HepG2 (cell line): ENCODE results near the gene FAAP100. TPM values are rescaled to one million over a fixed set of nuclear protein-coding genes. Genes with fewer than 3 reads are reported as not detected.

ENCODE experiments used
- AHDC1 ChIP-seq: sonication (generic); formaldehyde crosslinking; IDR thresholded peaks from 2 replicates; pipeline ENCODE4 v1.5.1; 2020; ENCODE audit warnings: mild to moderate bottlenecking, missing genetic modification reagents, borderline replicate concordance
- ARID3A ChIP-seq: IDR thresholded peaks from 2 replicates; pipeline ENCODE4 v1.6.1; 2012; ENCODE audit warnings: low read depth, low read length, improper control_type of control experiment
- ATAD3A ChIP-seq: sonication (generic); formaldehyde crosslinking; IDR thresholded peaks from 2 replicates; pipeline ENCODE4 v1.4.0; 2020; ENCODE audit warnings: missing genetic modification reagents
- DDIT3 ChIP-seq: sonication (generic); formaldehyde crosslinking; IDR thresholded peaks from 2 replicates; pipeline ENCODE4 v1.4.0; 2020; ENCODE audit warnings: mild to moderate bottlenecking, missing genetic modification reagents
- FOXA3 ChIP-seq: IDR thresholded peaks from 2 replicates; pipeline ENCODE4 v1.6.1; 2016; ENCODE audit warnings: missing genetic modification reagents, missing compliant biosample characterization
- GATAD2A ChIP-seq: IDR thresholded peaks from 2 replicates; pipeline ENCODE4 v1.6.1; 2016
- KMT2A ChIP-seq: sonication (generic); formaldehyde crosslinking; IDR thresholded peaks from 2 replicates; pipeline ENCODE4 v1.4.0; 2020; ENCODE audit warnings: missing genetic modification reagents
- XRCC5 ChIP-seq: fragments of 200-400 bp; formaldehyde crosslinking; optimal IDR thresholded peaks from 2 replicates; pipeline ENCODE3; 2017; ENCODE audit warnings: mild to moderate bottlenecking, low read length
- ZFYVE20 ChIP-seq: sonication (generic); formaldehyde crosslinking; IDR thresholded peaks from 2 replicates; pipeline ENCODE4 v1.8.0; 2023; ENCODE audit warnings: low read depth, mild to moderate bottlenecking, moderate library complexity, missing genetic modification reagents, borderline replicate concordance
- ZNF101 ChIP-seq: sonication (generic); formaldehyde crosslinking; IDR thresholded peaks from 2 replicates; pipeline ENCODE4 v1.4.0; 2020; ENCODE audit warnings: mild to moderate bottlenecking, low read depth, missing genetic modification reagents, borderline replicate concordance
- ZNF17 ChIP-seq: sonication (generic); formaldehyde crosslinking; IDR thresholded peaks from 2 replicates; pipeline ENCODE4 v1.5.0; 2020; ENCODE audit warnings: mild to moderate bottlenecking, missing genetic modification reagents
- ZNF232 ChIP-seq: sonication (generic); formaldehyde crosslinking; IDR thresholded peaks from 2 replicates; pipeline ENCODE4 v1.4.0; 2020; ENCODE audit warnings: missing genetic modification reagents, borderline replicate concordance
- ZNF282 ChIP-seq: fragments of 450-650 bp; IDR thresholded peaks from 2 replicates; pipeline ENCODE4 v1.6.1; 2018; ENCODE audit not compliant: partially characterized antibody
- ZNF557 ChIP-seq: sonication (generic); formaldehyde crosslinking; IDR thresholded peaks from 2 replicates; pipeline ENCODE4 v1.4.0; 2020; ENCODE audit warnings: missing genetic modification reagents
- ZNF674 ChIP-seq: sonication (generic); formaldehyde crosslinking; IDR thresholded peaks from 2 replicates; pipeline ENCODE4 v1.5.0; 2020; ENCODE audit warnings: low read depth, mild to moderate bottlenecking, missing genetic modification reagents
- ZNF710 ChIP-seq: sonication (generic); formaldehyde crosslinking; IDR thresholded peaks from 2 replicates; pipeline ENCODE4 v1.5.0; 2020; ENCODE audit warnings: mild to moderate bottlenecking, missing genetic modification reagents, borderline replicate concordance
- polyA plus RNA-seq, 8 experiments: library from polyadenylated mRNA; depleted of rRNA in 3 of 8; stranded (reverse) in 7 of 8; unstranded in 1 of 8; fragments of >200 nt; fragmentation: Illumina TruSeq in 4 of 8; extraction: Trizol in 4 of 8; gene quantifications; 2 replicates each; pipeline versions ENCODE4 v1.2.1 to v1.2.3, GENCODE V29; 2011 to 2016; ENCODE audit warnings: low read depth in 4 of 8, missing spikeins in 1 of 8, mixed read lengths in 1 of 8; ENCODE audit not compliant: insufficient read depth in 1 of 8
- total RNA-seq, 5 experiments: library from RNA; depleted of rRNA; stranded (reverse); fragments of >200 nt; fragmentation: Illumina TruSeq; extraction: Trizol; gene quantifications; 2 replicates each; pipeline ENCODE4 v1.2.3, GENCODE V29; 2016; ENCODE audit warnings: low read depth in 1 of 5

FAAP100 gene
- total and polyA plus RNA-seq, 2 of the 13 experiments (the other 11 are each of a cell fraction or from before 2014, with no cell fraction given), result 7.6 to 20.8 TPM

GRCh38 chr17:81576621-81577277 is 24.6 kb upstream of the FAAP100 start (continued):
- TF ChIP-seq AHDC1 (no peak), ATAD3A (CRISPR knock-in tag) (no peak), DDIT3 (CRISPR knock-in tag) (no peak), ZNF17 (CRISPR knock-in tag) (no peak), ZNF232 (no peak), ZNF710 (CRISPR knock-in tag) (no peak), ZFYVE20 (CRISPR knock-in tag) (no peak), ZNF557 (CRISPR knock-in tag) (no peak), XRCC5 (peak; percentile 77), ZNF101 (CRISPR knock-in tag) (no peak), ZNF282 (no peak), ZNF674 (CRISPR knock-in tag) (no peak), ARID3A (no peak), FOXA3 (peak; percentile 83), KMT2A (CRISPR knock-in tag) (no peak), GATAD2A (CRISPR knock-in tag) (peak; percentile 77; the same call in 1 of the 2 replicates)
